GM18907 (cell line): ENCODE measurements around the gene SLCO2B1.

Source experiments
- ATAC-seq: cut with Tn5 transposase; IDR thresholded peaks from one replicate; pipeline ENCODE4 v1.9.1; 2021; ENCODE audit warnings: mild to moderate bottlenecking, moderate library complexity; ENCODE audit not compliant: unreplicated experiment

Gene SLCO2B1

GRCh38 chr11:75245356-75246005 lies 94.6 kb downstream of the SLCO2B1 start:
- no peak for ATAC-seq

GRCh38 chr11:75246006-75246670 lies 95.2 kb downstream of the SLCO2B1 start:
- ATAC-seq: no peak

- ATAC-seq: no peak
Measured at GRCh38 chr11:75246671-75247350, 95.9 kb downstream of the SLCO2B1 start.

GRCh38 chr11:75248924-75249256 lies 98.0 kb downstream of the SLCO2B1 start:
- ATAC-seq: no peak

GRCh38 chr11:75249704-75250103 lies 98.8 kb downstream of the SLCO2B1 start:
- ATAC-seq: no peak

GRCh38 chr11:75254326-75254725 lies 103.4 kb downstream of the SLCO2B1 start:
- ATAC-seq: no peak
